ENCODE measurements around the gene TPP2. TPM values are rescaled to one million over a fixed set of nuclear protein-coding genes. Genes with fewer than 3 reads are reported as not detected.

Gene TPP2
- total RNA-seq, 1 experiment from 2014 or later: 35.1 TPM

GRCh38 chr13:102620516-102620915 is 23.7 kb downstream of the TPP2 start:
- no peaks in the 10 kb centered on the region for H3K4me1 ChIP-seq (replicated peaks; ENCODE audit: insufficient read depth)
- POLR2A ChIA-PET (ENCODE audit: unreplicated experiment): no interaction called here
- H3K79me2 ChIP-seq (ENCODE audit: low read depth): no peaks in the 10 kb centered on the region
- 0 out of 2 replicates have a peak, but pooled peaks cover 2% of the 10 kb centered on the region for H4K20me1 ChIP-seq (ENCODE audit: insufficient read depth)
- CTCF ChIA-PET: no interaction called here
- H2AFZ ChIP-seq: no peak overlapping the region
- no peak overlapping the region for H3K4me3 ChIP-seq
- no TSS peak for BruUV-seq (replicated peaks)
- no peak for DNase-seq
- no peaks in the 10 kb centered on the region for H3K9me2 ChIP-seq (ENCODE audit: insufficient read depth)
- TF ChIP-seq EZH2 (IDR thresholded peaks at IDR 0.05; ENCODE audit: low read depth): no peak
- TF ChIP-seq CTCF (conservative IDR thresholded peaks at IDR 0.05): no peak
- H3K36me3 ChIP-seq (ENCODE audit: low read depth): peaks cover 45% of the 10 kb centered on the region
- H3F3A ChIP-seq (ENCODE audit: insufficient read depth, low read depth): no peaks in the 10 kb centered on the region
- H3K27me3 ChIP-seq (ENCODE audit: insufficient read depth, low read depth): no peaks in the 10 kb centered on the region
- no peaks in the 10 kb centered on the region for H3K9me3 ChIP-seq (ENCODE audit: insufficient read depth, low read depth)
- H3K4me2 ChIP-seq: no peak overlapping the region
- no peak overlapping the region for H3K27ac ChIP-seq
- intact Hi-C loops (cut with micrococcal nuclease; ENCODE audit: unreplicated experiment): no loop called here

GRCh38 chr13:102626928-102627327 is 30.1 kb downstream of the TPP2 start:
- ChIA-PET POLR2A (ENCODE audit: unreplicated experiment) (no interaction called here), CTCF (no interaction called here)
- Histone ChIP-seq H3K36me3 (ENCODE audit: low read depth) (peaks cover 44% of the 10 kb centered on the region), H3K79me2 (ENCODE audit: low read depth) (no peaks in the 10 kb centered on the region), H3K4me2 (no peak overlapping the region), H3F3A (ENCODE audit: insufficient read depth, low read depth) (no peaks in the 10 kb centered on the region), H2AFZ (no peak overlapping the region), H4K20me1 (ENCODE audit: insufficient read depth) (peaks cover 16% of the 10 kb centered on the region; the same call in 1 of the 2 replicates), H3K27ac (no peak overlapping the region), H3K4me3 (no peak overlapping the region), H3K4me1 (replicated peaks; ENCODE audit: insufficient read depth) (no peaks in the 10 kb centered on the region), H3K9me2 (ENCODE audit: insufficient read depth) (no peaks in the 10 kb centered on the region), H3K9me3 (ENCODE audit: insufficient read depth, low read depth) (no peaks in the 10 kb centered on the region), H3K27me3 (ENCODE audit: insufficient read depth, low read depth) (no peaks in the 10 kb centered on the region)
- intact Hi-C loops (cut with micrococcal nuclease; ENCODE audit: unreplicated experiment): no loop called here
- no peak for DNase-seq
- BruUV-seq (replicated peaks): no TSS peak
- TF ChIP-seq EZH2 (IDR thresholded peaks at IDR 0.05; ENCODE audit: low read depth) (no peak), CTCF (conservative IDR thresholded peaks at IDR 0.05) (no peak)

- no peak for DNase-seq
- Histone ChIP-seq H3K79me2 (ENCODE audit: low read depth) (no peaks in the 10 kb centered on the region), H3K27me3 (ENCODE audit: insufficient read depth, low read depth) (no peaks in the 10 kb centered on the region), H3K9me3 (ENCODE audit: insufficient read depth, low read depth) (no peaks in the 10 kb centered on the region), H3K4me1 (replicated peaks; ENCODE audit: insufficient read depth) (no peaks in the 10 kb centered on the region), H2AFZ (no peak overlapping the region), H3K36me3 (ENCODE audit: low read depth) (peaks cover 33% of the 10 kb centered on the region), H3K27ac (no peak overlapping the region), H4K20me1 (ENCODE audit: insufficient read depth) (peaks cover 16% of the 10 kb centered on the region; the same call in 1 of the 2 replicates), H3K4me3 (no peak overlapping the region), H3F3A (ENCODE audit: insufficient read depth, low read depth) (no peaks in the 10 kb centered on the region), H3K4me2 (no peak overlapping the region), H3K9me2 (ENCODE audit: insufficient read depth) (no peaks in the 10 kb centered on the region)
- ChIA-PET CTCF (no interaction called here), POLR2A (ENCODE audit: unreplicated experiment) (no interaction called here)
- intact Hi-C loops (cut with micrococcal nuclease; ENCODE audit: unreplicated experiment): no loop called here
- no TSS peak for BruUV-seq (replicated peaks)
- TF ChIP-seq CTCF (conservative IDR thresholded peaks at IDR 0.05): no peak
- no peak for TF ChIP-seq EZH2 (IDR thresholded peaks at IDR 0.05; ENCODE audit: low read depth)
These were observed 31.8 kb downstream of the TPP2 start for GRCh38 chr13:102628559-102628958.
